B cell (primary cell): ENCODE results near the gene MUC4. TPM values are rescaled to one million over a fixed set of nuclear protein-coding genes. Genes with fewer than 3 reads are reported as not detected.

Source experiments
- ATAC-seq: fragments of 200-7000 bp; cut with Tn5 transposase; one replicate; pipeline ENCODE4 v1.10.0; 2021; ENCODE audit warnings: low read depth, mild to moderate bottlenecking, moderate number of reproducible peaks, moderate library complexity
- CTCF ChIA-PET: fragments of 350-600 bp; sonication (Branson Sonifier 250); formaldehyde crosslinking; loops from one replicate; lab custom pipeline; 2021; ENCODE audit warnings: antibody characterized with exemption, inconsistent platforms; lab: Charles Lee
- POLR2A ChIA-PET: fragments of 350-600 bp; sonication (Branson Sonifier 250); formaldehyde crosslinking; loops from one replicate; lab custom pipeline; 2021; ENCODE audit warnings: antibody characterized with exemption; lab: Charles Lee
- DNase-seq: peaks from one replicate; pipeline ENCODE4 v3.0.0; 2013
- H2AFZ ChIP-seq: 2 replicates; pipeline ENCODE4 v1.6.1; 2012; ENCODE audit warnings: mild to moderate bottlenecking, low read depth, low read length; ENCODE audit not compliant: insufficient read depth, poor library complexity, severe bottlenecking
- H3K27ac ChIP-seq, 2 donors: 1 replicate in 1 of 2; 2 replicates in 1 of 2; pipeline ENCODE4 v1.5.1; 2012 to 2013; ENCODE audit warnings: low read length in 2 of 2, mild to moderate bottlenecking in 2 of 2, moderate library complexity in 1 of 2
- H3K27me3 ChIP-seq, 4 experiments: fragments of 200-600 bp in 1 of 4; sonication (generic) in 1 of 4; replicated peaks in 1 of 4; 1 replicate in 2 of 4; 2 replicates in 2 of 4; pipeline versions ENCODE4 v1.6.1 to v1.7.0; 2013 to 2016; ENCODE audit warnings: low read length in 3 of 4, mild to moderate bottlenecking in 2 of 4, mixed read lengths in 1 of 4, moderate library complexity in 1 of 4; ENCODE audit not compliant: insufficient read depth in 4 of 4, control insufficient read depth in 3 of 4; ENCODE audit errors: control extremely low read depth in 1 of 4
- H3K36me3 ChIP-seq, 2 experiments: replicated peaks in 1 of 2; 1 replicate in 1 of 2; 2 replicates in 1 of 2; pipeline versions ENCODE4 v1.6.1 to v1.7.1; 2013; ENCODE audit warnings: low read length in 1 of 2; ENCODE audit not compliant: insufficient read depth in 2 of 2, control insufficient read depth in 1 of 2; ENCODE audit errors: control extremely low read depth in 1 of 2, extremely low read depth in 1 of 2
- H3K4me1 ChIP-seq, 2 donors: fragments of 200-600 bp in 1 of 2; sonication (generic) in 1 of 2; 1 replicate in 1 of 2; 2 replicates in 1 of 2; pipeline versions ENCODE4 v1.5.1 to v1.6.1; 2013 to 2017; ENCODE audit warnings: low read length in 2 of 2; ENCODE audit not compliant: control insufficient read depth in 2 of 2, insufficient read depth in 2 of 2
- H3K4me2 ChIP-seq: replicated peaks from 2 replicates; pipeline ENCODE3; 2012; ENCODE audit warnings: mild to moderate bottlenecking, low read depth, low read length; ENCODE audit not compliant: poor library complexity, severe bottlenecking
- H3K4me3 ChIP-seq, 5 experiments: fragments of 200-600 bp in 1 of 5; sonication (generic) in 1 of 5; 1 replicate in 3 of 5; 2 replicates in 2 of 5; pipeline versions ENCODE4 v1.5.1 to v1.7.0; 2011 to 2016; ENCODE audit warnings: low read length in 4 of 5, mild to moderate bottlenecking in 4 of 5, low read depth in 2 of 5, control low read depth in 1 of 5, moderate library complexity in 1 of 5; ENCODE audit not compliant: insufficient read depth in 1 of 5; ENCODE audit errors: control extremely low read depth in 1 of 5, extremely low read depth in 1 of 5
- H3K79me2 ChIP-seq: fragments of 200-600 bp; sonication (generic); one replicate; pipeline ENCODE4 v1.6.0; 2016; ENCODE audit warnings: low read length; ENCODE audit not compliant: control insufficient read depth, insufficient read depth
- H3K9ac ChIP-seq: fragments of 200-600 bp; sonication (generic); 2 replicates; pipeline ENCODE4 v1.6.1; 2017; ENCODE audit warnings: mild to moderate bottlenecking, low read length, moderate library complexity
- H3K9me3 ChIP-seq, 3 donors: one replicate each; pipeline versions ENCODE4 v1.6.1 to v1.7.1; 2013; ENCODE audit warnings: low read length in 2 of 3; ENCODE audit not compliant: control insufficient read depth in 2 of 3, insufficient read depth in 1 of 3; ENCODE audit errors: control extremely low read depth in 1 of 3
- H4K20me1 ChIP-seq: 2 replicates; pipeline ENCODE4 v1.6.0; 2012; ENCODE audit warnings: mild to moderate bottlenecking, low read length; ENCODE audit not compliant: insufficient read depth, control insufficient read depth, poor library complexity, severe bottlenecking
- H3K27ac Mint-ChIP-seq: one replicate; pipeline ENCODE4 v1.8.0; 2021; ENCODE audit warnings: mixed read lengths
- H3K27me3 Mint-ChIP-seq: one replicate; pipeline ENCODE4 v1.8.0; 2021; ENCODE audit warnings: mixed read lengths
- H3K4me1 Mint-ChIP-seq: one replicate; pipeline ENCODE4 v1.8.0; 2021; ENCODE audit warnings: mixed read lengths
- H3K4me3 Mint-ChIP-seq: one replicate; pipeline ENCODE4 v1.8.0; 2021; ENCODE audit warnings: mixed read lengths
- H3K9me3 Mint-ChIP-seq: one replicate; pipeline ENCODE4 v1.8.0; 2022; ENCODE audit warnings: mixed read lengths; ENCODE audit not compliant: insufficient read depth
- EZH2 ChIP-seq: IDR thresholded peaks from 2 replicates; pipeline ENCODE4 v1.6.1; 2012; ENCODE audit warnings: borderline replicate concordance, low read depth, mild to moderate bottlenecking, moderate library complexity, low read length; ENCODE audit not compliant: insufficient read depth, poor library complexity, severe bottlenecking
- WGBS: methylation state at CpG from one replicate; pipeline ENCODE4 v1.1.5; 2013; ENCODE audit warnings: missing lambda C conversion rate; ENCODE audit not compliant: insufficient coverage; 5-methylcytosine and 5-hydroxymethylcytosine counted together
- intact Hi-C: fragments of 100-400 bp; cut with micrococcal nuclease; formaldehyde crosslinking; loops from one replicate; pipeline ENCODE4 v1.10.0; 2022
- polyA plus RNA-seq: library from polyadenylated mRNA; depleted of rRNA; stranded (reverse); fragments of >200 nt; gene quantifications from 2 replicates; pipeline ENCODE4 v1.2.3, GENCODE V29; 2012
- total RNA-seq, 2 donors: library from RNA; stranded (reverse); fragments of 120-200 nt in 1 of 2; gene quantifications; 1 replicate in 1 of 2; 2 replicates in 1 of 2; pipeline versions ENCODE4 v1.2.3 to v1.2.4, GENCODE V29; 2013 to 2022
- TF ChIP-seq, protein P1 (sequence below): fragments of 200-600 bp; IDR thresholded peaks from one replicate; pipeline ENCODE4 v1.8.0; 2022; ENCODE audit warnings: antibody characterized with exemption, mild to moderate bottlenecking

MUC4 gene
- total and polyA plus RNA-seq, 2 donors (not counting 1 experiment from before 2014, with no cell fraction given), result 0.22 to 1.2 TPM

GRCh38 chr3:195701042-195701915 is 110.5 kb downstream of the MUC4 start:
- intact Hi-C loops, result loop anchor here (10.0 kb wide), 1 partner anchor 56 kb away; no protein-coding TSS in a partner anchor
- no peaks in the 10 kb centered on the region for H3K27me3 Mint-ChIP-seq
- H3K4me3 Mint-ChIP-seq, result no peak overlapping the region
- Histone ChIP-seq H3K79me2 (no peaks in the 10 kb centered on the region), H2AFZ (no peak overlapping the region), H3K4me1 (no peaks in the 10 kb centered on the region), H3K27ac (no peak overlapping the region), H4K20me1 (no peaks in the 10 kb centered on the region), H3K9me3 (no peaks in the 10 kb centered on the region), H3K27me3 (no peaks in the 10 kb centered on the region), H3K36me3 (peaks cover 0 to 16% of the 10 kb centered on the region in 2 experiments), H3K9ac (no peak overlapping the region), H3K4me2 (no peak overlapping the region), H3K4me3 (no peak overlapping the region)
- TF ChIP-seq EZH2, result no peak
- TF ChIP-seq, protein P1, sequence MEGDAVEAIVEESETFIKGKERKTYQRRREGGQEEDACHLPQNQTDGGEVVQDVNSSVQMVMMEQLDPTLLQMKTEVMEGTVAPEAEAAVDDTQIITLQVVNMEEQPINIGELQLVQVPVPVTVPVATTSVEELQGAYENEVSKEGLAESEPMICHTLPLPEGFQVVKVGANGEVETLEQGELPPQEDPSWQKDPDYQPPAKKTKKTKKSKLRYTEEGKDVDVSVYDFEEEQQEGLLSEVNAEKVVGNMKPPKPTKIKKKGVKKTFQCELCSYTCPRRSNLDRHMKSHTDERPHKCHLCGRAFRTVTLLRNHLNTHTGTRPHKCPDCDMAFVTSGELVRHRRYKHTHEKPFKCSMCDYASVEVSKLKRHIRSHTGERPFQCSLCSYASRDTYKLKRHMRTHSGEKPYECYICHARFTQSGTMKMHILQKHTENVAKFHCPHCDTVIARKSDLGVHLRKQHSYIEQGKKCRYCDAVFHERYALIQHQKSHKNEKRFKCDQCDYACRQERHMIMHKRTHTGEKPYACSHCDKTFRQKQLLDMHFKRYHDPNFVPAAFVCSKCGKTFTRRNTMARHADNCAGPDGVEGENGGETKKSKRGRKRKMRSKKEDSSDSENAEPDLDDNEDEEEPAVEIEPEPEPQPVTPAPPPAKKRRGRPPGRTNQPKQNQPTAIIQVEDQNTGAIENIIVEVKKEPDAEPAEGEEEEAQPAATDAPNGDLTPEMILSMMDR, result no peak
- POLR2A ChIA-PET, result no interaction called here
- CTCF ChIA-PET, result interaction anchor here (0.8 kb wide), 1 partner anchor 91 kb away, joined by 4 read pairs; no protein-coding TSS in a partner anchor
- WGBS, result 85% methylated on average over 7 of the region's 9 CpGs
- H3K27ac Mint-ChIP-seq, result no peak overlapping the region
- no peaks in the 10 kb centered on the region for H3K9me3 Mint-ChIP-seq
- ATAC-seq (no peak), DNase-seq (no peak)
- H3K4me1 Mint-ChIP-seq, result peaks cover 2% of the 10 kb centered on the region

- TF ChIP-seq, protein P1, result no peak
- ChIA-PET CTCF (interaction anchor here (0.8 kb wide), 2 partner anchors 90 to 1245 kb away, joined by 4 to 5 read pairs; no protein-coding TSS in a partner anchor), POLR2A (no interaction called here)
- no peak overlapping the region for H3K9ac ChIP-seq
- no peak overlapping the region for H3K4me3 Mint-ChIP-seq
- H3K27me3 ChIP-seq, result no peaks in the 10 kb centered on the region
- WGBS, result 90% methylated on average over 4 of the region's 5 CpGs
- H3K4me1 ChIP-seq, result no peaks in the 10 kb centered on the region
- H3K9me3 Mint-ChIP-seq, result no peaks in the 10 kb centered on the region
- H3K4me3 ChIP-seq, result no peak overlapping the region
- H2AFZ ChIP-seq, result no peak overlapping the region
- no peak overlapping the region for H3K27ac Mint-ChIP-seq
- no peak overlapping the region for H3K4me2 ChIP-seq
- ATAC-seq (no peak), DNase-seq (no peak)
- intact Hi-C loops, result loop anchor here (10.0 kb wide), 1 partner anchor 56 kb away; no protein-coding TSS in a partner anchor
- no peaks in the 10 kb centered on the region for H3K27me3 Mint-ChIP-seq
- H3K9me3 ChIP-seq, result no peaks in the 10 kb centered on the region
- H3K27ac ChIP-seq, result no peak overlapping the region
- no peaks in the 10 kb centered on the region for H3K79me2 ChIP-seq
- H3K36me3 ChIP-seq, result peaks cover 0 to 16% of the 10 kb centered on the region in 2 experiments
- H4K20me1 ChIP-seq, result no peaks in the 10 kb centered on the region
- H3K4me1 Mint-ChIP-seq, result peaks cover 7% of the 10 kb centered on the region
These were observed 111.4 kb downstream of the MUC4 start for GRCh38 chr3:195700319-195700718.
